Endothelial cell of coronary artery (primary cell): Measurements from ENCODE around the gene CLEC2B. TPM values are rescaled to one million over a fixed set of nuclear protein-coding genes. Genes with fewer than 3 reads are reported as not detected.

Experiments used
- total RNA-seq: library from RNA; depleted of rRNA; stranded (reverse); fragments of >200 nt; gene quantifications from 2 replicates; pipeline ENCODE4 v1.2.3, GENCODE V29; 2014

Gene CLEC2B
- total RNA-seq = 10.3 and 36.7 TPM in 2 replicates

GRCh38 chr12:9869307-9870161, at the start of gene CLEC2B:
Gene CLEC2B (minus strand): TSS chr12:9869354.

GRCh38 chr12:9881246-9881645, 12.1 kb upstream of the CLEC2B start, which contains the start of gene KLRF2:
Gene KLRF2 (plus strand): TSS chr12:9881489. CDS start chr12:9881596, 107 bp downstream.

GRCh38 chr12:9827209-9827888, 41.8 kb downstream of the CLEC2B start, which contains the start of gene KLRF1:
Gene KLRF1 (plus strand): TSS chr12:9827481. CDS start chr12:9827545, 64 bp downstream.

Other genes starting within 250 kb of the CLEC2B start
- gene CLEC2D, start 199.6 kb downstream of the CLEC2B start, total RNA-seq = 0.99 and 1.1 TPM in 2 replicates
- not detected in 2 replicates for gene CLECL1, start 136.3 kb downstream of the CLEC2B start, total RNA-seq
- gene CD69, start 108.5 kb downstream of the CLEC2B start, total RNA-seq = 0.18 and 0.28 TPM in 2 replicates
- gene KLRF1, start 41.9 kb downstream of the CLEC2B start, total RNA-seq = not detected in 2 replicates
- not detected in 2 replicates for gene KLRF2, start 12.1 kb upstream of the CLEC2B start, total RNA-seq
- gene CLEC2A, start 63.0 kb upstream of the CLEC2B start, total RNA-seq = not detected in 2 replicates
- not detected in 2 replicates for gene CLEC12A, start 102.1 kb upstream of the CLEC2B start, total RNA-seq
- gene CLEC1B, start 129.8 kb upstream of the CLEC2B start, total RNA-seq = not detected in 2 replicates
- gene CLEC12B, start 141.3 kb upstream of the CLEC2B start, total RNA-seq = 0.09 and 0.45 TPM in 2 replicates
- gene CLEC9A, start 161.3 kb upstream of the CLEC2B start, total RNA-seq = not detected in 2 replicates
- 2.4 and 15.2 TPM in 2 replicates for gene CLEC1A, start 229.6 kb upstream of the CLEC2B start, total RNA-seq